HCT116 (cell line): ENCODE measurements around the gene CDK5R1. TPM values are rescaled to one million over a fixed set of nuclear protein-coding genes. Genes with fewer than 3 reads are reported as not detected.

Source experiments
- ATAC-seq: fragments of 200-7000 bp; cut with Tn5 transposase; 2 replicates; pipeline ENCODE4 v1.9.1; 2020; ENCODE audit warnings: mild to moderate bottlenecking, moderate library complexity
- BruUV-seq: library from RNA; stranded (reverse); fragments of 400-500 nt; replicated peaks from 2 replicates; lab custom pipeline; 2021; lab: Mats Ljungman, UMichigan
- CTCF ChIA-PET: fragments of 300-600 bp; sonication (Branson Sonifier 250); formaldehyde crosslinking; loops from one replicate; lab custom pipeline; 2021; ENCODE audit warnings: antibody characterized with exemption; lab: Charles Lee
- POLR2A ChIA-PET: fragments of 300-600, 350-600 bp; sonication (Branson Sonifier 250); formaldehyde crosslinking; loops from one replicate; lab custom pipeline; 2021; ENCODE audit warnings: antibody characterized with exemption; lab: Charles Lee
- RAD21 ChIA-PET, 2 experiments: fragments of 300-600 bp; sonication (Branson Sonifier 250); formaldehyde crosslinking; loops; one replicate each; lab custom pipeline; 2023; ENCODE audit warnings: low total read pairs in 2 of 2; ENCODE audit not compliant: uncharacterized antibody in 2 of 2, unreplicated experiment in 2 of 2, low non-redundant PET in 1 of 2; lab: Charles Lee
- DNase-seq: peaks from one replicate; pipeline ENCODE4 v3.0.0-alpha.2; 2010; ENCODE audit warnings: low read depth, low spot score
- H2AFZ ChIP-seq: fragments of 200-600 bp; shearing (Covaris generic), sonication (generic); 2 replicates; pipeline ENCODE4 v1.6.1; 2017; ENCODE audit warnings: low read depth, mixed run types, mixed read lengths, antibody characterized with exemption, low read length; ENCODE audit not compliant: poor library complexity, severe bottlenecking
- H3K27ac ChIP-seq: 2 replicates; pipeline ENCODE4 v1.5.1; 2012; ENCODE audit warnings: low read depth, low read length
- H3K27me3 ChIP-seq: fragments of 200-600 bp; sonication (generic); 2 replicates; pipeline ENCODE4 v1.6.1; 2016; ENCODE audit warnings: mixed run types, low read length, mixed read lengths; ENCODE audit not compliant: insufficient read depth
- H3K36me3 ChIP-seq, 2 experiments: fragments of 200-500 bp in 1 of 2; fragments of 200-600 bp in 1 of 2; sonication (Bioruptor generic) in 1 of 2; sonication (generic) in 1 of 2; 2 replicates each; pipeline versions ENCODE4 v1.5.1 to v1.6.1; 2014 to 2016; ENCODE audit warnings: low read length in 2 of 2, inconsistent platforms in 1 of 2, mixed read lengths in 1 of 2, mixed run types in 1 of 2; ENCODE audit not compliant: insufficient read depth in 2 of 2, control insufficient read depth in 1 of 2
- H3K4me1 ChIP-seq, 2 experiments: fragments of 200-600 bp in 1 of 2; sonication (generic) in 1 of 2; 2 replicates each; pipeline versions ENCODE4 v1.5.1 to v1.6.1; 2012 to 2017; ENCODE audit warnings: low read length in 2 of 2, inconsistent platforms in 1 of 2, mild to moderate bottlenecking in 1 of 2, mixed read lengths in 1 of 2, mixed run types in 1 of 2, moderate library complexity in 1 of 2; ENCODE audit not compliant: insufficient read depth in 2 of 2, control insufficient read depth in 1 of 2
- H3K4me2 ChIP-seq: fragments of 200-600 bp; sonication (generic); 2 replicates; pipeline ENCODE4 v1.6.1; 2017; ENCODE audit warnings: mixed run types, low read length, mixed read lengths
- H3K4me3 ChIP-seq, 2 experiments: fragments of 200-600 bp in 1 of 2; sonication (generic) in 1 of 2; replicated peaks in 1 of 2; 2 replicates each; pipeline ENCODE4 v1.5.1; 2011 to 2016; ENCODE audit warnings: low read length in 2 of 2, control low read depth in 1 of 2, low read depth in 1 of 2, mild to moderate bottlenecking in 1 of 2, mixed read lengths in 1 of 2, mixed run types in 1 of 2
- H3K79me2 ChIP-seq: fragments of 200-600 bp; sonication (generic); 2 replicates; pipeline ENCODE4 v1.6.1; 2017; ENCODE audit warnings: mild to moderate bottlenecking, mixed run types, low read length, moderate library complexity, mixed read lengths; ENCODE audit not compliant: insufficient read depth
- H3K9ac ChIP-seq: fragments of 200-600 bp; sonication (generic); 2 replicates; pipeline ENCODE4 v1.6.1; 2016; ENCODE audit warnings: low read length, mixed read lengths
- H3K9me2 ChIP-seq: fragments of 200-600 bp; sonication (generic), shearing (Covaris generic); 2 replicates; pipeline ENCODE4 v1.6.1; 2017; ENCODE audit warnings: mixed run types, mild to moderate bottlenecking, moderate library complexity; ENCODE audit not compliant: insufficient read depth
- H3K9me3 ChIP-seq, 2 experiments: fragments of 200-500 bp in 1 of 2; fragments of 200-600 bp in 1 of 2; sonication (Bioruptor generic) in 1 of 2; sonication (generic) in 1 of 2; 2 replicates each; pipeline ENCODE4 v1.6.1; 2014 to 2017; ENCODE audit warnings: low read length in 2 of 2, mixed read lengths in 2 of 2, inconsistent platforms in 1 of 2, low read depth in 1 of 2, mild to moderate bottlenecking in 1 of 2, mixed run types in 1 of 2, moderate library complexity in 1 of 2; ENCODE audit not compliant: control insufficient read depth in 1 of 2, insufficient read depth in 1 of 2
- H4K20me1 ChIP-seq: fragments of 200-600 bp; sonication (generic), shearing (Covaris generic); 2 replicates; pipeline ENCODE4 v1.6.1; 2017; ENCODE audit warnings: mixed run types, mild to moderate bottlenecking, moderate library complexity; ENCODE audit not compliant: insufficient read depth
- CBX3 ChIP-seq: IDR thresholded peaks from 2 replicates; pipeline ENCODE4 v1.6.1; 2012; ENCODE audit warnings: low read depth
- CEBPB ChIP-seq: IDR thresholded peaks from 2 replicates; pipeline ENCODE4 v1.6.1; 2012; ENCODE audit warnings: low read depth
- EGR1 ChIP-seq: IDR thresholded peaks from 2 replicates; pipeline ENCODE4 v1.6.1; 2012; ENCODE audit warnings: low read depth
- ELF1 ChIP-seq: IDR thresholded peaks from 2 replicates; pipeline ENCODE4 v1.6.1; 2012; ENCODE audit warnings: low read depth, borderline replicate concordance
- FOSL1 ChIP-seq: IDR thresholded peaks from 2 replicates; pipeline ENCODE4 v1.6.1; 2012; ENCODE audit warnings: low read depth
- JUND ChIP-seq: IDR thresholded peaks from 2 replicates; pipeline ENCODE4 v1.6.1; 2012
- POLR2A ChIP-seq: IDR thresholded peaks from 2 replicates; pipeline ENCODE4 v1.7.0; 2011; ENCODE audit warnings: borderline replicate concordance; ENCODE audit not compliant: insufficient read depth, insufficient read length; ENCODE audit errors: extremely low read depth
- RAD21 ChIP-seq: IDR thresholded peaks from 2 replicates; pipeline ENCODE4 v1.6.1; 2012; ENCODE audit warnings: low read depth, mild to moderate bottlenecking
- SP1 ChIP-seq: IDR thresholded peaks from 2 replicates; pipeline ENCODE4 v1.6.1; 2012; ENCODE audit warnings: low read depth
- YY1 ChIP-seq: IDR thresholded peaks from 2 replicates; pipeline ENCODE4 v1.6.1; 2011; ENCODE audit warnings: low read length, low read depth, moderate library complexity, mild to moderate bottlenecking; ENCODE audit not compliant: insufficient replicate concordance; ENCODE audit errors: extremely low read depth
- intact Hi-C: fragments of 100-400 bp; cut with micrococcal nuclease; formaldehyde crosslinking; loops from 2 replicates; pipeline ENCODE4 v1.10.0; 2022
- total RNA-seq: library from RNA; stranded (reverse); gene quantifications from one replicate; pipeline ENCODE4 v1.2.1, GENCODE V29; 2021; ENCODE audit not compliant: unreplicated experiment
- TF ChIP-seq, protein P1 (sequence below): IDR thresholded peaks from 2 replicates; pipeline ENCODE4 v1.6.1; 2012
- TF ChIP-seq, protein P2 (sequence below): IDR thresholded peaks from 2 replicates; pipeline ENCODE4 v1.6.1; 2012

The CDK5R1 gene
- total RNA-seq, 1 experiment from 2014 or later = 5.4 TPM

DNA sequence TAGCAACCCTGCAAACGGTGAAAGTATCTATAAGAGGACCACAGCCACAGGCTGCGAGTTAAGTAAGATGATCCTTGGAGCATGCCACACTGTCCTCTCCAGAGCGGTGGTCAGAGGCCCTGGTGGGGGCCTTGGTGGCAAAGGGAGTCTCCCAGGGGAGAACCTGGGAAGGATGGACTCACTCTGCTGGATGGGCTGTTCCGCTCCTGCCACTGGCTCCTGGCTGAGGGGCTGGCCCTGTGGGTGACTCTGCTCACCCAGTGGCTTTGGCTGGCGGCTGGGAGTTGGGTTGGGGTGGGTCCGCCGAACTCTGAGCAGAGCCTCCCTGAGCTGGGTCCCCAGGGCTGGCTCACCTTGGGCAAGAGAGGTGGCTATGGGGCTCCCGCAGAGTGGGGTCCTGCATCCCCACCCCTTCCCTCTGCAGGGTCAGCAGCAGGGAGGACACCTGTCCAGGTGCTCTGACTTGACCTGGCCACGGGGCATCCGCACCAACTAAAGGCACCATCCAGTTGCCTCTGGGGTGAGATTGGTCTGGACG lies 7.3 kb downstream of the CDK5R1 start:
- ChIA-PET POLR2A (no interaction called here), RAD21 (no interaction called here), CTCF (no interaction called here)
- H3K36me3 ChIP-seq = no peaks in the 10 kb centered on the region; a peak in 1 of 4 replicates
- no peak overlapping the region for H3K9ac ChIP-seq
- H3K4me3 ChIP-seq = no peak overlapping the region
- H3K4me1 ChIP-seq = peaks cover 21 to 47% of the 10 kb centered on the region in 2 experiments
- BruUV-seq = no TSS peak
- H3K9me3 ChIP-seq = no peaks in the 10 kb centered on the region
- H3K27me3 ChIP-seq = no peaks in the 10 kb centered on the region
- TF ChIP-seq CEBPB (no peak), FOSL1 (no peak), EGR1 (no peak), ELF1 (no peak), JUND (no peak), RAD21 (no peak), YY1 (no peak), CBX3 (no peak)
- TF ChIP-seq, protein P1, sequence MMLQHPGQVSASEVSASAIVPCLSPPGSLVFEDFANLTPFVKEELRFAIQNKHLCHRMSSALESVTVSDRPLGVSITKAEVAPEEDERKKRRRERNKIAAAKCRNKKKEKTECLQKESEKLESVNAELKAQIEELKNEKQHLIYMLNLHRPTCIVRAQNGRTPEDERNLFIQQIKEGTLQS = no peak
- intact Hi-C loops = no loop called here
- DNase-seq (no peak), ATAC-seq (no peak)
- H3K27ac ChIP-seq = no peak overlapping the region
- no peaks in the 10 kb centered on the region for H4K20me1 ChIP-seq
- H3K79me2 ChIP-seq = no peaks in the 10 kb centered on the region
- no peaks in the 10 kb centered on the region for H3K9me2 ChIP-seq
- no peak overlapping the region for H2AFZ ChIP-seq
- no peak overlapping the region for H3K4me2 ChIP-seq

DNA sequence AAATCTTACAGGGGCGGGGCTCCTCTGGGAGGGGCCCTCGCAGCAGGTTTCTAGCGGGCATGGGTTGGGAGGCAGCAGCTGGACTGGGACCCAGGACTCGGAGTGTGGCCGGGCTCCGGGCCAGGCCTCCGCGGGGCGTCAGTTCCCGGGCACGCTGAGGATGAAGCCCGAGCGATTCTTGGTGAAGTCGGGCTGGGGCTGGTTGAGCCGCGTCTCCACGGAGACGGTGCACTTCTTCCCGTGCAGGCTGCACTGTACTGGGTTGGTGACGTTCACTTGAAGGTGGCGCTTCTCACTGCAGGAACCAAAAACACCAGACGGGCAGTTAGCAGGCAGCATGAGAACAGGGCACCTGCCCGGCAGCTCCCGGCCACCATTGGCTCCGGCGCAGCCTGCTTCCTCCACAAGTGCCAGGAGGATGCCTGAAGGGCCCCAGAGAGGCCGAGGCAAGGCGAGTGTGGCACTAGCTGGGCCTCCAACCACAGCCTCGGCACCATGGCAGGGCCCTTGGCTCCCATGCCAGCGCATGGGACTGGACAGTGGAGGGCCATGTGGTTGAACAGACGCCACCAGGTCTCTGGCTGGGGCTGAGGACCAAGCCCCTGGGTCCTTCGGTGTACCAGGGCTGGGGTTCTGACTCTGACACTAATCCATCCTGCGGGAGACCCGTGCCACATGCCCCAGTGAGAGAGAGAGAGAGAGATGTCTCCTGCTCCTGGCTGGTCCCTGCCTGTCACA lies 8.0 kb downstream of the CDK5R1 start:
- H3K4me2 ChIP-seq = no peak overlapping the region
- no peaks in the 10 kb centered on the region for H4K20me1 ChIP-seq
- no peaks in the 10 kb centered on the region for H3K27me3 ChIP-seq
- H3K9ac ChIP-seq = no peak overlapping the region
- ChIA-PET CTCF (no interaction called here), RAD21 (no interaction called here)
- H3K27ac ChIP-seq = no peak overlapping the region
- intact Hi-C loops = no loop called here
- no peaks in the 10 kb centered on the region for H3K9me2 ChIP-seq
- no peaks in the 10 kb centered on the region; a peak in 1 of 4 replicates for H3K36me3 ChIP-seq
- H3K4me3 ChIP-seq = no peak overlapping the region
- H3K4me1 ChIP-seq = peaks cover 21 to 47% of the 10 kb centered on the region in 2 experiments
- no peak overlapping the region for H2AFZ ChIP-seq
- DNase-seq = no peak
- TF ChIP-seq, protein P2, sequence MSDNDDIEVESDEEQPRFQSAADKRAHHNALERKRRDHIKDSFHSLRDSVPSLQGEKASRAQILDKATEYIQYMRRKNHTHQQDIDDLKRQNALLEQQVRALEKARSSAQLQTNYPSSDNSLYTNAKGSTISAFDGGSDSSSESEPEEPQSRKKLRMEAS = no peak
- TF ChIP-seq SP1 (no peak), FOSL1 (no peak), ELF1 (no peak), POLR2A (no peak)
- TF ChIP-seq, protein P1 = no peak
- TF ChIP-seq, all 23 proteins: peak for 0
- Histone ChIP-seq H3K9me3 (no peaks in the 10 kb centered on the region), H3K79me2 (no peaks in the 10 kb centered on the region)
- POLR2A ChIA-PET = no interaction called here
- ATAC-seq = no peak
- no TSS peak for BruUV-seq
